Esophagus muscularis mucosa (tissue), 4 donors: ENCODE measurements around the gene CHMP2A. TPM values are rescaled to one million over a fixed set of nuclear protein-coding genes. Genes with fewer than 3 reads are reported as not detected.
"Not testable (repeated sequence)": the region's sequence is repeated elsewhere in the genome, so short reads cannot be mapped to it uniquely, and the experiment has no call there.

Experiments used
- DNase-seq: peaks from one replicate; pipeline ENCODE4 v3.0.0-alpha.2; 2017; ENCODE audit errors: extremely low spot score
- H3K27ac ChIP-seq, 4 donors: fragments of 200-600 bp; sonication (generic); replicated peaks in 1 of 4; 1 replicate in 3 of 4; 2 replicates in 1 of 4; pipeline ENCODE4 v1.5.1; 2016 to 2019; ENCODE audit warnings: mild to moderate bottlenecking in 1 of 4
- H3K27me3 ChIP-seq, 4 donors: fragments of 200-600 bp; sonication (generic); one replicate each; pipeline versions ENCODE4 v1.5.1 to v1.6.0; 2016 to 2019
- H3K36me3 ChIP-seq, 4 donors: fragments of 200-600 bp; sonication (generic); one replicate each; pipeline ENCODE4 v1.5.1; 2016 to 2019
- H3K4me1 ChIP-seq, 4 donors: fragments of 200-600 bp; sonication (generic); one replicate each; pipeline ENCODE4 v1.5.1; 2016 to 2019
- H3K4me3 ChIP-seq, 4 donors: fragments of 200-600 bp; sonication (generic); 1 replicate in 2 of 4; 2 replicates in 2 of 4; pipeline ENCODE4 v1.5.1; 2016 to 2019; ENCODE audit warnings: mild to moderate bottlenecking in 4 of 4, moderate library complexity in 1 of 4
- H3K9me3 ChIP-seq, 4 donors: fragments of 200-600 bp; sonication (generic); 1 replicate in 3 of 4; 2 replicates in 1 of 4; pipeline ENCODE4 v1.5.1; 2016 to 2019
- EP300 ChIP-seq: sonication (generic); formaldehyde crosslinking; IDR thresholded peaks from one replicate; pipeline ENCODE4 v1.6.1; 2017; ENCODE audit warnings: antibody characterized with exemption
- POLR2A ChIP-seq: fragments of 450-650 bp; IDR thresholded peaks from one replicate; pipeline ENCODE4 v1.6.1; 2017; ENCODE audit warnings: antibody characterized with exemption, moderate library complexity, mild to moderate bottlenecking, low read depth
- POLR2AphosphoS5 ChIP-seq, 2 donors: sonication (generic); formaldehyde crosslinking; IDR thresholded peaks; one replicate each; pipeline ENCODE4 v1.6.1; 2017; ENCODE audit warnings: antibody characterized with exemption in 2 of 2
- WGBS: methylation state at CpG from one replicate; pipeline ENCODE4 v1.1.5; 2018; 5-methylcytosine and 5-hydroxymethylcytosine counted together
- intact Hi-C: fragments of 100-400 bp; cut with DNase I; formaldehyde crosslinking; loops from one replicate; pipeline ENCODE4 v1.15.1; 2023
- total RNA-seq, 4 donors: library from RNA; depleted of rRNA; stranded (reverse); fragments of >200 nt; gene quantifications; one replicate each; pipeline versions ENCODE4 v1.1.0 to v1.2.1, GENCODE V29; 2016
- TF ChIP-seq, protein P1 (sequence below), 3 experiments: fragments of 200-600 bp in 2 of 3; fragments of 450-650 bp in 1 of 3; sonication (generic) in 2 of 3; IDR thresholded peaks; one replicate each; pipeline ENCODE4 v1.5.1; 2017 to 2019; ENCODE audit warnings: antibody characterized with exemption in 3 of 3, mild to moderate bottlenecking in 2 of 3, moderate library complexity in 1 of 3

CHMP2A gene
- total RNA-seq, 4 donors from 2014 or later, result 124 to 145 (median 141) TPM

GRCh38 chr19:58582985-58583384, 28.1 kb upstream of the CHMP2A start:
- Histone ChIP-seq H3K27me3 (no peaks in the 10 kb centered on the region), H3K27ac (no peak overlapping the region), H3K4me1 (peaks cover 13 to 33% (median 21%) of the 10 kb centered on the region in 4 donors), H3K4me3 (no peak overlapping the region), H3K36me3 (peaks cover 15 to 40% (median 29%) of the 10 kb centered on the region in 4 donors), H3K9me3 (no peaks in the 10 kb centered on the region)
- DNase-seq, result no peak
- 96% methylated on average over 6 of the region's 6 CpGs for WGBS
- TF ChIP-seq POLR2AphosphoS5 (IDR thresholded peaks at IDR 0.05) (no peak), POLR2A (no peak), EP300 (no peak)
- TF ChIP-seq, protein P1, sequence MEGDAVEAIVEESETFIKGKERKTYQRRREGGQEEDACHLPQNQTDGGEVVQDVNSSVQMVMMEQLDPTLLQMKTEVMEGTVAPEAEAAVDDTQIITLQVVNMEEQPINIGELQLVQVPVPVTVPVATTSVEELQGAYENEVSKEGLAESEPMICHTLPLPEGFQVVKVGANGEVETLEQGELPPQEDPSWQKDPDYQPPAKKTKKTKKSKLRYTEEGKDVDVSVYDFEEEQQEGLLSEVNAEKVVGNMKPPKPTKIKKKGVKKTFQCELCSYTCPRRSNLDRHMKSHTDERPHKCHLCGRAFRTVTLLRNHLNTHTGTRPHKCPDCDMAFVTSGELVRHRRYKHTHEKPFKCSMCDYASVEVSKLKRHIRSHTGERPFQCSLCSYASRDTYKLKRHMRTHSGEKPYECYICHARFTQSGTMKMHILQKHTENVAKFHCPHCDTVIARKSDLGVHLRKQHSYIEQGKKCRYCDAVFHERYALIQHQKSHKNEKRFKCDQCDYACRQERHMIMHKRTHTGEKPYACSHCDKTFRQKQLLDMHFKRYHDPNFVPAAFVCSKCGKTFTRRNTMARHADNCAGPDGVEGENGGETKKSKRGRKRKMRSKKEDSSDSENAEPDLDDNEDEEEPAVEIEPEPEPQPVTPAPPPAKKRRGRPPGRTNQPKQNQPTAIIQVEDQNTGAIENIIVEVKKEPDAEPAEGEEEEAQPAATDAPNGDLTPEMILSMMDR (IDR thresholded peaks at IDR 0.05), result no peak
- intact Hi-C loops, result no loop called here

GRCh38 chr19:58581227-58582141, 26.6 kb upstream of the CHMP2A start:
- Histone ChIP-seq H3K27ac (peak overlapping the region; percentile 77 to 84 (median 80)), H3K4me1 (peaks cover 18 to 48% (median 35%) of the 10 kb centered on the region in 4 donors)

GRCh38 chr19:58579473-58580142, 24.7 kb upstream of the CHMP2A start:
- peaks cover 25 to 59% (median 45%) of the 10 kb centered on the region in 4 donors for H3K4me1 ChIP-seq
- no peaks in the 10 kb centered on the region for H3K27me3 ChIP-seq
- H3K4me3 ChIP-seq, result no peak overlapping the region
- TF ChIP-seq POLR2A (no peak), POLR2AphosphoS5 (IDR thresholded peaks at IDR 0.05) (no peak), EP300 (no peak)
- TF ChIP-seq, protein P1 (IDR thresholded peaks at IDR 0.05), result no peak
- H3K9me3 ChIP-seq, result no peaks in the 10 kb centered on the region
- peaks cover 15 to 37% (median 29%) of the 10 kb centered on the region in 4 donors for H3K36me3 ChIP-seq
- no peak for DNase-seq
- intact Hi-C loops, result no loop called here
- peak overlapping the region in 3 of 4 donors; percentile 77 to 84 (median 82) for H3K27ac ChIP-seq
- WGBS, result 90% methylated on average over 8 of the region's 8 CpGs

More at GRCh38 chr19:58581227-58582141, 26.6 kb upstream of the CHMP2A start:
- WGBS, result 67% methylated on average over 51 of the region's 62 CpGs
- Histone ChIP-seq H3K4me3 (peak overlapping the region in 1 of 4 donors; percentile 6), H3K36me3 (peaks cover 15 to 42% (median 29%) of the 10 kb centered on the region in 4 donors), H3K27me3 (no peaks in the 10 kb centered on the region), H3K9me3 (no peaks in the 10 kb centered on the region)
- intact Hi-C loops, result no loop called here
- TF ChIP-seq POLR2AphosphoS5 (IDR thresholded peaks at IDR 0.05) (peak; percentile 61 to 84), POLR2A (no peak), EP300 (no peak)
- TF ChIP-seq, protein P1 (IDR thresholded peaks at IDR 0.05), result peak in 2 of 3 experiments; percentile 93 to 97
- DNase-seq, result peak; percentile 96

- Histone ChIP-seq H3K4me1 (peaks cover 32 to 70% (median 56%) of the 10 kb centered on the region in 4 donors), H3K36me3 (peaks cover 15 to 27% (median 18%) of the 10 kb centered on the region in 4 donors), H3K4me3 (no peak overlapping the region), H3K27ac (peak overlapping the region in 1 of 4 donors; percentile 3), H3K9me3 (no peaks in the 10 kb centered on the region), H3K27me3 (no peaks in the 10 kb centered on the region)
- TF ChIP-seq, protein P1 (IDR thresholded peaks at IDR 0.05), result no peak
- TF ChIP-seq EP300, result no peak
- TF ChIP-seq POLR2A, result no peak
- TF ChIP-seq POLR2AphosphoS5 (IDR thresholded peaks at IDR 0.05), result no peak
- WGBS, result 89% methylated on average over 11 of the region's 11 CpGs
- intact Hi-C loops, result no loop called here
- no peak for DNase-seq
Observed at GRCh38 chr19:58578012-58578925, 23.4 kb upstream of the CHMP2A start.

GRCh38 chr19:58577581-58577980, 22.7 kb upstream of the CHMP2A start:
- Histone ChIP-seq H3K4me1 (peaks cover 32 to 70% (median 56%) of the 10 kb centered on the region in 4 donors), H3K36me3 (peaks cover 11 to 20% (median 12%) of the 10 kb centered on the region in 4 donors)
- H3K27ac ChIP-seq, DNase-seq, intact Hi-C loops, H3K4me3 ChIP-seq, H3K27me3 ChIP-seq, H3K9me3 ChIP-seq: not testable (repeated sequence)
- WGBS, result 86% methylated on average over 2 of the region's 2 CpGs
